ENCODE measurements around the gene S100G. TPM values are rescaled to one million over a fixed set of nuclear protein-coding genes. Genes with fewer than 3 reads are reported as not detected.

The S100G gene
- total RNA-seq, 1 experiment from 2014 or later = not detected

DNA sequence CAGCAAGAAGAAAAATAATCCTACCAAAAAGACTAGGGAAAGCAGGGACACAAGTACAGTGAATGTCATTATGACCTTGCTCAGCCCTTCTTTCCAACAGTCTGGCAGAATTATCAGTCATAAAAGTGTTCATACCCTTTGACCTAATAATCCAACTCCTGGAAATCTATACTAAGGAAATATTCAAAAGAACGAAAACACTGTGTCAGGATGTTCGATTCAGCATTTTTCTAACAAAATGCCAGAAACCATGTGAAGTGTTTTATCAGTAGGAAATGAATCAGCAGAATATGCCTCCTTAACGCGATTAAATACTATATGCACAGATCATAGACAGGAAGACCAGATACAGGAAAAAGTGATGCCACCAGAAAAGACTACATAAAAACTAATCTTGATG lies 16.2 kb upstream of the S100G start:
- Histone ChIP-seq H3K4me1 (ENCODE audit: control insufficient read depth, insufficient read depth, low read length) (no peaks in the 10 kb centered on the region), H3K4me3 (ENCODE audit: low read depth in 2 of 2, low read length in 2 of 2) (no peak overlapping the region), H3K27ac (ENCODE audit: low read length) (no peak overlapping the region), H3K27me3 (ENCODE audit: control insufficient read depth, insufficient read depth, low read length) (no peaks in the 10 kb centered on the region), H3K36me3 (ENCODE audit: control insufficient read depth, insufficient read depth, low read length) (no peaks in the 10 kb centered on the region), H3K9me3 (ENCODE audit: control insufficient read depth, insufficient read depth, low read depth, low read length) (no peaks in the 10 kb centered on the region)
- CTCF ChIA-PET = no interaction called here
- in situ Hi-C loops (cut with HindIII; ENCODE audit: low pct_unique_long_range_greater_than_20kb, low sequenced_read_pairs) = no loop called here
- BruUV-seq (replicated peaks) = no TSS peak
- ATAC-seq (no peak), DNase-seq (ENCODE audit: low read depth, low spot score) (no peak)
- intact Hi-C loops (cut with micrococcal nuclease; ENCODE audit: unreplicated experiment) = no loop called here
- POLR2A ChIA-PET = no interaction called here
- TF ChIP-seq POLR2AphosphoS5 (IDR thresholded peaks at IDR 0.05; ENCODE audit: low read depth, low read length) (no peak), REST (IDR thresholded peaks at IDR 0.05; ENCODE audit: insufficient read depth in 1 of 2, low read depth in 2 of 2, low read length in 1 of 2) (no peak), SIN3A (IDR thresholded peaks at IDR 0.05; ENCODE audit: borderline replicate concordance, insufficient read depth, low read depth, low read length) (no peak), TCF7L2 (IDR thresholded peaks at IDR 0.05; ENCODE audit: low read depth, low read length) (no peak)
- TF ChIP-seq, protein P1, sequence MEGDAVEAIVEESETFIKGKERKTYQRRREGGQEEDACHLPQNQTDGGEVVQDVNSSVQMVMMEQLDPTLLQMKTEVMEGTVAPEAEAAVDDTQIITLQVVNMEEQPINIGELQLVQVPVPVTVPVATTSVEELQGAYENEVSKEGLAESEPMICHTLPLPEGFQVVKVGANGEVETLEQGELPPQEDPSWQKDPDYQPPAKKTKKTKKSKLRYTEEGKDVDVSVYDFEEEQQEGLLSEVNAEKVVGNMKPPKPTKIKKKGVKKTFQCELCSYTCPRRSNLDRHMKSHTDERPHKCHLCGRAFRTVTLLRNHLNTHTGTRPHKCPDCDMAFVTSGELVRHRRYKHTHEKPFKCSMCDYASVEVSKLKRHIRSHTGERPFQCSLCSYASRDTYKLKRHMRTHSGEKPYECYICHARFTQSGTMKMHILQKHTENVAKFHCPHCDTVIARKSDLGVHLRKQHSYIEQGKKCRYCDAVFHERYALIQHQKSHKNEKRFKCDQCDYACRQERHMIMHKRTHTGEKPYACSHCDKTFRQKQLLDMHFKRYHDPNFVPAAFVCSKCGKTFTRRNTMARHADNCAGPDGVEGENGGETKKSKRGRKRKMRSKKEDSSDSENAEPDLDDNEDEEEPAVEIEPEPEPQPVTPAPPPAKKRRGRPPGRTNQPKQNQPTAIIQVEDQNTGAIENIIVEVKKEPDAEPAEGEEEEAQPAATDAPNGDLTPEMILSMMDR (IDR thresholded peaks at IDR 0.05) = no peak

- no peaks in the 10 kb centered on the region for H3K9me3 ChIP-seq (ENCODE audit: control insufficient read depth, insufficient read depth, low read depth, low read length)
- H3K4me1 ChIP-seq (ENCODE audit: control insufficient read depth, insufficient read depth, low read length) = no peaks in the 10 kb centered on the region
- TF ChIP-seq POLR2AphosphoS5 (IDR thresholded peaks at IDR 0.05; ENCODE audit: low read depth, low read length) (no peak), SIN3A (IDR thresholded peaks at IDR 0.05; ENCODE audit: borderline replicate concordance, insufficient read depth, low read depth, low read length) (no peak), REST (IDR thresholded peaks at IDR 0.05; ENCODE audit: insufficient read depth in 1 of 2, low read depth in 2 of 2, low read length in 1 of 2) (no peak), TCF7L2 (IDR thresholded peaks at IDR 0.05; ENCODE audit: low read depth, low read length) (no peak)
- TF ChIP-seq, protein P1 (IDR thresholded peaks at IDR 0.05) = no peak
- no peak overlapping the region for H3K27ac ChIP-seq (ENCODE audit: low read length)
- POLR2A ChIA-PET = no interaction called here
- H3K36me3 ChIP-seq (ENCODE audit: control insufficient read depth, insufficient read depth, low read length) = no peaks in the 10 kb centered on the region
- in situ Hi-C loops (cut with HindIII; ENCODE audit: low pct_unique_long_range_greater_than_20kb, low sequenced_read_pairs) = no loop called here
- no peaks in the 10 kb centered on the region for H3K27me3 ChIP-seq (ENCODE audit: control insufficient read depth, insufficient read depth, low read length)
- H3K4me3 ChIP-seq (ENCODE audit: low read depth in 2 of 2, low read length in 2 of 2) = no peak overlapping the region
- DNase-seq (ENCODE audit: low read depth, low spot score) = no peak
- CTCF ChIA-PET = no interaction called here
- intact Hi-C loops (cut with micrococcal nuclease; ENCODE audit: unreplicated experiment) = no loop called here
- no TSS peak for BruUV-seq (replicated peaks)
- ATAC-seq = no peak
These were observed 14.9 kb upstream of the S100G start for GRCh38 chrX:16635040-16635439.
